Brain microvascular endothelial cell (primary cell): ENCODE measurements around the gene SHROOM1.

Experiments used
- DNase-seq: peaks from one replicate; pipeline ENCODE4 v3.0.0-alpha.2; 2020
- H3K27ac ChIP-seq: fragments of 250-450 bp; sonication (Bioruptor Pico); 2 replicates; pipeline ENCODE4 v1.5.1; 2020; ENCODE audit warnings: mild to moderate bottlenecking, moderate library complexity
- H3K27me3 ChIP-seq: fragments of 250-450 bp; sonication (Bioruptor Pico); replicated peaks from 2 replicates; pipeline ENCODE4 v1.5.1; 2020; ENCODE audit warnings: mild to moderate bottlenecking
- H3K36me3 ChIP-seq: fragments of 250-450 bp; sonication (Bioruptor Pico); replicated peaks from 2 replicates; pipeline ENCODE4 v1.5.1; 2020; ENCODE audit warnings: mild to moderate bottlenecking
- H3K4me3 ChIP-seq: 2 replicates; pipeline ENCODE4 v1.5.1; 2011; ENCODE audit warnings: low read depth, mild to moderate bottlenecking, control low read depth, low read length, moderate library complexity
- CTCF ChIP-seq: IDR thresholded peaks from 2 replicates; pipeline ENCODE4 v1.5.1; 2011; ENCODE audit warnings: low read depth, mild to moderate bottlenecking, moderate library complexity, low read length, control low read depth, inconsistent platforms; ENCODE audit errors: missing control alignments
- in situ Hi-C: cut with HindIII; loops from 2 replicates; pipeline ENCODE4 v1.10.0; 2017; ENCODE audit warnings: low sequenced_read_pairs, low pct_ligation_motif_present

The SHROOM1 gene

GRCh38 chr5:132790201-132790865 is 40.1 kb downstream of the SHROOM1 start:
- H3K27ac ChIP-seq = no peak overlapping the region
- no peak for DNase-seq
- H3K27me3 ChIP-seq = no peaks in the 10 kb centered on the region
- H3K36me3 ChIP-seq = no peaks in the 10 kb centered on the region
- TF ChIP-seq CTCF = no peak
- in situ Hi-C loops = no loop called here
- no peak overlapping the region for H3K4me3 ChIP-seq

GRCh38 chr5:132788990-132789886 is 41.2 kb downstream of the SHROOM1 start:
- H3K36me3 ChIP-seq = no peaks in the 10 kb centered on the region
- H3K27me3 ChIP-seq = no peaks in the 10 kb centered on the region
- no peak overlapping the region for H3K27ac ChIP-seq
- DNase-seq = no peak
- no peak overlapping the region for H3K4me3 ChIP-seq
- in situ Hi-C loops = no loop called here
- no peak for TF ChIP-seq CTCF

GRCh38 chr5:132788508-132788907 is 41.9 kb downstream of the SHROOM1 start:
- no peak for DNase-seq

GRCh38 chr5:132787076-132787475 is 43.4 kb downstream of the SHROOM1 start:
- Histone ChIP-seq H3K4me3 (no peak overlapping the region), H3K27me3 (no peaks in the 10 kb centered on the region), H3K27ac (no peak overlapping the region), H3K36me3 (no peaks in the 10 kb centered on the region)
- TF ChIP-seq CTCF = no peak
- peak; percentile 25 for DNase-seq
- in situ Hi-C loops = no loop called here

More at GRCh38 chr5:132788508-132788907, 41.9 kb downstream of the SHROOM1 start:
- Histone ChIP-seq H3K4me3 (no peak overlapping the region), H3K36me3 (no peaks in the 10 kb centered on the region), H3K27me3 (no peaks in the 10 kb centered on the region), H3K27ac (no peak overlapping the region)
- TF ChIP-seq CTCF = no peak
- in situ Hi-C loops = no loop called here

- H3K27ac ChIP-seq = no peak overlapping the region
- no peaks in the 10 kb centered on the region for H3K36me3 ChIP-seq
- no peak for TF ChIP-seq CTCF
- in situ Hi-C loops = no loop called here
- H3K27me3 ChIP-seq = no peaks in the 10 kb centered on the region
- no peak overlapping the region for H3K4me3 ChIP-seq
- DNase-seq = no peak
These were observed 44.6 kb downstream of the SHROOM1 start for GRCh38 chr5:132785864-132786263.
